Dendritic cell treated with granulocyte-macrophage colony-stimulating factor and Interleukin-4, amounts not matched to agents 40 ng/mL and 50 ng/mL, for 4 days (primary cell): ENCODE measurements around the gene RAP1GDS1.
"Not testable (repeated sequence)": the region's sequence is repeated elsewhere in the genome, so short reads cannot be mapped to it uniquely, and the experiment has no call there.

ENCODE experiments used
- H3K27ac Mint-ChIP-seq: one replicate; pipeline ENCODE4 v1.8.0; 2022; ENCODE audit warnings: mild to moderate bottlenecking, mixed read lengths
- H3K27me3 Mint-ChIP-seq: one replicate; pipeline ENCODE4 v1.8.0; 2022; ENCODE audit warnings: mild to moderate bottlenecking, mixed read lengths
- H3K36me3 Mint-ChIP-seq: one replicate; pipeline ENCODE4 v1.8.0; 2022; ENCODE audit warnings: low read depth, mixed read lengths
- H3K4me1 Mint-ChIP-seq: one replicate; pipeline ENCODE4 v1.8.0; 2022; ENCODE audit warnings: low read depth, mixed read lengths
- H3K4me3 Mint-ChIP-seq: one replicate; pipeline ENCODE4 v1.8.0; 2022; ENCODE audit warnings: mild to moderate bottlenecking, moderate library complexity, mixed read lengths
- H3K9me3 Mint-ChIP-seq: one replicate; pipeline ENCODE4 v1.8.0; 2022; ENCODE audit warnings: mixed read lengths
- intact Hi-C: fragments of 100-400 bp; cut with micrococcal nuclease; formaldehyde crosslinking; loops from one replicate; pipeline ENCODE4 v1.15.0; 2022

The RAP1GDS1 gene

GRCh38 chr4:98479590-98479989, 218.4 kb downstream of the RAP1GDS1 start:
- not testable (repeated sequence) for H3K27ac Mint-ChIP-seq, H3K36me3 Mint-ChIP-seq

GRCh38 chr4:98480535-98480934, 219.4 kb downstream of the RAP1GDS1 start:
- Mint-ChIP-seq H3K4me1 (no peaks in the 10 kb centered on the region), H3K4me3 (no peak overlapping the region), H3K36me3 (no peaks in the 10 kb centered on the region), H3K27ac (no peak overlapping the region), H3K27me3 (no peaks in the 10 kb centered on the region), H3K9me3 (no peaks in the 10 kb centered on the region)
- intact Hi-C loops = no loop called here

More at GRCh38 chr4:98479590-98479989, 218.4 kb downstream of the RAP1GDS1 start:
- H3K27me3 Mint-ChIP-seq, H3K9me3 Mint-ChIP-seq, intact Hi-C loops, H3K4me1 Mint-ChIP-seq, H3K4me3 Mint-ChIP-seq: not testable (repeated sequence)

- Mint-ChIP-seq H3K4me1 (no peaks in the 10 kb centered on the region), H3K27ac (no peak overlapping the region), H3K9me3 (no peaks in the 10 kb centered on the region), H3K36me3 (no peaks in the 10 kb centered on the region), H3K4me3 (no peak overlapping the region), H3K27me3 (no peaks in the 10 kb centered on the region)
- intact Hi-C loops = no loop called here
Observed at GRCh38 chr4:98481167-98481566, 220.0 kb downstream of the RAP1GDS1 start.

DNA sequence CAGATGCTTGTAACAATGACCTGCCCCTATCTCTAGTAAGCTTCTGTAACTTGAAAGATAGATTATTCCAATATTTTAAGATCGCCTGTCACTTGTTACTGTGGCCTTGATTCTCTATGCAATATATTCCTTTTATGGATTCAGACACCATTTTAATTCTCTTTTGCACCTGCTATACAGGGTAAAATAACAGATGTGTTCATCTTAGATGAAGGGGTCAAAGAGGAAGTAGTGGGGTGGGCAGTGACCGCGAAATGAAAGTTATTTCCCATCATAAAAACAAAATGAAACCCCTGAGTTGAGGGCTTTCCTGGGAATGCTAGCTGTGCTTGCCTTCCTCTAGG, 221.3 kb downstream of the RAP1GDS1 start:
- Mint-ChIP-seq H3K36me3 (no peaks in the 10 kb centered on the region), H3K27ac (no peak overlapping the region), H3K4me3 (no peak overlapping the region), H3K27me3 (no peaks in the 10 kb centered on the region), H3K9me3 (no peaks in the 10 kb centered on the region), H3K4me1 (no peaks in the 10 kb centered on the region)
- intact Hi-C loops = no loop called here

DNA sequence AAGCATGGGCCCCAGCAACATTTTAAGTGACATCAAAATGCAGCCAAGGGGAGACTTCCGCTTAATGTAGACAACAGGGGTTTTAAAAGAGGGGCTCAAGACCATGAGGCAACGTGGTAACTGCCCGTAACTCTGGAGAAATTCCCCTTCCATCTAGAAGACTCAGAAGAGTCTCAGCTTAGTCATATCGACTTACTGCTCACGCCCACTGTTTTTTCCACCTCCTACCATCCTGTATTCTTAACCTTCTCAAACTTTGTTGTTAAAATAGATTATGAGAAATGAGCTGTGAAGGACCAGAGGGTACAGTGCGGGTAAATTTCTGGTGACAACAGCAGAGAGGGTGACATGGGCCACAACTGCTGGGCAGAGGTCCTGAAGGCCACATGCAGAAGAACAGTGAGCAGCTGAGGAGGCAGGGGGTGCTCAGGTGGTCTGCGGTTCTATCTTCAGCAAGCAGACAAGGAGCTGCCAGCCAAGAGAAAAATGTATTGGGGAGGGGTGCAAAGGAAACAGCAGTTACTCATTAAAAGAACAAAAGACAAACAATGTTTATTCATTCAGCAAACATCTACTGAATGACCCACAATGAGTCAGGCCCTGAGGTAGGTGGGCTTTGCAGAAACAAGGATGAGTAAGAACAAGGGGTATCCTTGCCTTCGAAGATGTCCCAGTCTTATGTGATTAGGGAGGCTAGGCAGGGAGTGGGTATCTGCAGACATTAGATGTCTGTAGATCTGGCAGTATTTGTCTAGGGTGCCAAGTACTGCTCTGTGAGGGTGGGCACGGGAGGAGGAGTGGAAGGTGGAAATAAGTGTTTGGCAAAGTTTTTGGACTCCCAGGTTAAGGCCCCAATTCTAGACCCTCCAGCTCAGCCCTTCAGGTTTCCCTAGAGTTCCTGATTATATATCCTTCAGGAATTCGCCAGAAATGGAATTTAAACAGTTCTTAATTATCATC, 221.9 kb downstream of the RAP1GDS1 start:
- intact Hi-C loops = no loop called here
- Mint-ChIP-seq H3K4me3 (no peak overlapping the region), H3K27ac (no peak overlapping the region), H3K27me3 (no peaks in the 10 kb centered on the region), H3K9me3 (no peaks in the 10 kb centered on the region), H3K4me1 (no peaks in the 10 kb centered on the region), H3K36me3 (no peaks in the 10 kb centered on the region)

- H3K36me3 Mint-ChIP-seq = no peaks in the 10 kb centered on the region
- intact Hi-C loops = no loop called here
Observed at GRCh38 chr4:98484031-98484430, 222.8 kb downstream of the RAP1GDS1 start.

GRCh38 chr4:98485816-98486345, 224.7 kb downstream of the RAP1GDS1 start:
- H3K36me3 Mint-ChIP-seq = no peaks in the 10 kb centered on the region
- no peaks in the 10 kb centered on the region for H3K4me1 Mint-ChIP-seq
- intact Hi-C loops = no loop called here
- H3K4me3 Mint-ChIP-seq = no peak overlapping the region
- H3K27ac Mint-ChIP-seq = no peak overlapping the region
- no peaks in the 10 kb centered on the region for H3K27me3 Mint-ChIP-seq
- H3K9me3 Mint-ChIP-seq = no peaks in the 10 kb centered on the region

More at GRCh38 chr4:98484031-98484430, 222.8 kb downstream of the RAP1GDS1 start:
- no peaks in the 10 kb centered on the region for H3K4me1 Mint-ChIP-seq
- H3K27ac Mint-ChIP-seq = no peak overlapping the region
- no peak overlapping the region for H3K4me3 Mint-ChIP-seq
- H3K9me3 Mint-ChIP-seq = no peaks in the 10 kb centered on the region
- H3K27me3 Mint-ChIP-seq = no peaks in the 10 kb centered on the region

DNA sequence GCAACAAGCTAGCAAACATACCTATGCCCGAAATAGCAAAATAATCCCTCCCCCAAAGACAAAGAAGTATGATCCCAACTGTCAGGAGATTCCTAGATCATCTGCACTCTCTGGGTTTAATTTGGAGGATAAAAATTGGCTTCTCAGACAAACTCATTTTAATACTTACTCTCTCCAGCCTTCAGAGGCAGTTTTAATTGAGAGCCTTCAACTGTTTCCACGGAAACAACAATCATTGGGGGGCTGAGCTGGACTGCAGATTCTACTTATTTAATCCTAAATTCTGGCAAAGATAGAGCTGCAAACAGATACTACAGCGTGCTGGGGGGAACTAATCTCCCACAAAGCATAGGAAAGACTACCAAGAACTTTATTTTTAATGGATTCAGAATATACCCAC, 229.1 kb downstream of the RAP1GDS1 start:
- Mint-ChIP-seq H3K27me3 (no peaks in the 10 kb centered on the region), H3K9me3 (no peaks in the 10 kb centered on the region), H3K4me3 (no peak overlapping the region), H3K36me3 (no peaks in the 10 kb centered on the region), H3K27ac (no peak overlapping the region), H3K4me1 (no peaks in the 10 kb centered on the region)
- intact Hi-C loops = no loop called here

DNA sequence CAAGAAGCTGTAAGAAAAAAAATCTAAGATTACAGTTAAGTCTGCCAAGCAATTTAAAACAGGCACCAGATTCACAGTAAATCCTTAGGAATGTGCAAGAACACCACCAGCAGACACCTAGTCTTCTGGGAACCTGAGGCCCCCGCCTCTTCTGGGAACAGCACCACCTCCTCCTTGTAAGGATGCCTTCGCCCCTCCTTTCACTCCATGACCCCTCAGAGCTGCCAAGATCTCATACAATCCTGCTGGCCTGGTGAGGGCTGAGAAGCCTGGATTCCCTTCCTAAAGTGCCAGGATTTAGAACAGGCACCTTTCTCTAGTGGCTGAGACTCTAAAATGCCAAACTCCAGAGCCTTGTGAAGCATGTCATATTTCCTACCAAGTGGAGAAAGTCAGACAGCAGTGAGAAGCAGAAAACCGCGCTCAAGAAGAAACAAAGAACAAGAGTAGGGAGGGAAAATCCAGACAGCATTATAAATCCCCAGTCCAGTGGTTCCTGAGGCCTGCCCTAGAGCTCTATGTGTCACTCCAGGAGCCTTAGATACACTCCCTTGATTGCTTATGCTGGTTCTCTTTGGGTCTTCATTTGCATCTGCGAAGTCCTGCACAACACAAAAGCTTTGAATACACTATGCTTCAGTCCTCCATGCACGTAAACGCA, 230.8 kb downstream of the RAP1GDS1 start:
- Mint-ChIP-seq H3K27ac (no peak overlapping the region), H3K4me3 (no peak overlapping the region), H3K36me3 (no peaks in the 10 kb centered on the region), H3K9me3 (no peaks in the 10 kb centered on the region), H3K27me3 (no peaks in the 10 kb centered on the region), H3K4me1 (no peaks in the 10 kb centered on the region)
- intact Hi-C loops = no loop called here

DNA sequence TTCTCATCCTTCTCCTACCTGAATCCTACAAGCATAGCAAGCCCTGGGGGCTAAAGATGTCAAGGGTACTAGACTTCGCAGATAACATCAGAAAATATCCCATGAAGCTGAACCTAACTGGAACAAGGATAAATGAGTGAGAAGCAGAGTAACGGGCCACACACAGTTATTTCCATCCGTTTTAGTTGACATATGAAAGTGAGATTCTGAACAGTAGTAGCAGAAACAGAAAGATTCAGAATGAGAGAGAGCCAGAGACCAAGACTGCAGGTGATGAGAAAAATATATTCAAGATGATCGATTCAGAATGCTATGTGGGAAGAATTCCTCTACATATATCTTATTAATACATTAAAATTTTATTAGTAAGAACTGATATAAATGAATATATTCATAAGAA, 232.1 kb downstream of the RAP1GDS1 start:
- Mint-ChIP-seq H3K4me3 (no peak overlapping the region), H3K4me1 (no peaks in the 10 kb centered on the region), H3K27me3 (no peaks in the 10 kb centered on the region), H3K27ac (no peak overlapping the region), H3K36me3 (no peaks in the 10 kb centered on the region), H3K9me3 (no peaks in the 10 kb centered on the region)
- intact Hi-C loops = no loop called here
